ENCODE results near the gene NOD2.

GRCh38 chr16:50664270-50664669 lies 29.1 kb upstream of the NOD2 start:
- TF ChIP-seq, protein P1, sequence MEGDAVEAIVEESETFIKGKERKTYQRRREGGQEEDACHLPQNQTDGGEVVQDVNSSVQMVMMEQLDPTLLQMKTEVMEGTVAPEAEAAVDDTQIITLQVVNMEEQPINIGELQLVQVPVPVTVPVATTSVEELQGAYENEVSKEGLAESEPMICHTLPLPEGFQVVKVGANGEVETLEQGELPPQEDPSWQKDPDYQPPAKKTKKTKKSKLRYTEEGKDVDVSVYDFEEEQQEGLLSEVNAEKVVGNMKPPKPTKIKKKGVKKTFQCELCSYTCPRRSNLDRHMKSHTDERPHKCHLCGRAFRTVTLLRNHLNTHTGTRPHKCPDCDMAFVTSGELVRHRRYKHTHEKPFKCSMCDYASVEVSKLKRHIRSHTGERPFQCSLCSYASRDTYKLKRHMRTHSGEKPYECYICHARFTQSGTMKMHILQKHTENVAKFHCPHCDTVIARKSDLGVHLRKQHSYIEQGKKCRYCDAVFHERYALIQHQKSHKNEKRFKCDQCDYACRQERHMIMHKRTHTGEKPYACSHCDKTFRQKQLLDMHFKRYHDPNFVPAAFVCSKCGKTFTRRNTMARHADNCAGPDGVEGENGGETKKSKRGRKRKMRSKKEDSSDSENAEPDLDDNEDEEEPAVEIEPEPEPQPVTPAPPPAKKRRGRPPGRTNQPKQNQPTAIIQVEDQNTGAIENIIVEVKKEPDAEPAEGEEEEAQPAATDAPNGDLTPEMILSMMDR (conservative IDR thresholded peaks at IDR 0.05), result no peak
- no peak for TF ChIP-seq ZFX (IDR thresholded peaks at IDR 0.05)

Data from C4-2B (cell line).